ENCODE results near the gene CLCN2.
A peak's percentile ranks its signal among the peaks of the same experiment; 100 is the strongest.
"Not testable (repeated sequence)": the region's sequence is repeated elsewhere in the genome, so short reads cannot be mapped to it uniquely, and the experiment has no call there.

The CLCN2 gene

DNA sequence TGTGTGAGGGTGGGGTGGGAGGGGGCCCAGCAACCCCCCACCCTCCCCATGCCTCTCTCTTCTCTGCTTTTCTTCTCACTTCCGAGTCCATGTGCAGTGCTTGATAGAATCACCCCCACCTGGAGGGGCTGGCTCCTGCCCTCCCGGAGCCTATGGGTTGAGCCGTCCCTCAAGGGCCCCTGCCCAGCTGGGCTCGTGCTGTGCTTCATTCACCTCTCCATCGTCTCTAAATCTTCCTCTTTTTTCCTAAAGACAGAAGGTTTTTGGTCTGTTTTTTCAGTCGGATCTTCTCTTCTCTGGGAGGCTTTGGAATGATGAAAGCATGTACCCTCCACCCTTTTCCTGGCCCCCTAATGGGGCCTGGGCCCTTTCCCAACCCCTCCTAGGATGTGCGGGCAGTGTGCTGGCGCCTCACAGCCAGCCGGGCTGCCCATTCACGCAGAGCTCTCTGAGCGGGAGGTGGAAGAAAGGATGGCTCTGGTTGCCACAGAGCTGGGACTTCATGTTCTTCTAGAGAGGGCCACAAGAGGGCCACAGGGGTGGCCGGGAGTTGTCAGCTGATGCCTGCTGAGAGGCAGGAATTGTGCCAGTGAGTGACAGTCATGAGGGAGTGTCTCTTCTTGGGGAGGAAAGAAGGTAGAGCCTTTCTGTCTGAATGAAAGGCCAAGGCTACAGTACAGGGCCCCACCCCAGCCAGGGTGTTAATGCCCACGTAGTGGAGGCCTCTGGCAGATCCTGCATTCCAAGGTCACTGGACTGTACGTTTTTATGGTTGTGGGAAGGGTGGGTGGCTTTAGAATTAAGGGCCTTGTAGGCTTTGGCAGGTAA lies 15.9 kb downstream of the CLCN2 start:
- DNase-seq (ENCODE audit: low spot score): peak; percentile 91

DNA sequence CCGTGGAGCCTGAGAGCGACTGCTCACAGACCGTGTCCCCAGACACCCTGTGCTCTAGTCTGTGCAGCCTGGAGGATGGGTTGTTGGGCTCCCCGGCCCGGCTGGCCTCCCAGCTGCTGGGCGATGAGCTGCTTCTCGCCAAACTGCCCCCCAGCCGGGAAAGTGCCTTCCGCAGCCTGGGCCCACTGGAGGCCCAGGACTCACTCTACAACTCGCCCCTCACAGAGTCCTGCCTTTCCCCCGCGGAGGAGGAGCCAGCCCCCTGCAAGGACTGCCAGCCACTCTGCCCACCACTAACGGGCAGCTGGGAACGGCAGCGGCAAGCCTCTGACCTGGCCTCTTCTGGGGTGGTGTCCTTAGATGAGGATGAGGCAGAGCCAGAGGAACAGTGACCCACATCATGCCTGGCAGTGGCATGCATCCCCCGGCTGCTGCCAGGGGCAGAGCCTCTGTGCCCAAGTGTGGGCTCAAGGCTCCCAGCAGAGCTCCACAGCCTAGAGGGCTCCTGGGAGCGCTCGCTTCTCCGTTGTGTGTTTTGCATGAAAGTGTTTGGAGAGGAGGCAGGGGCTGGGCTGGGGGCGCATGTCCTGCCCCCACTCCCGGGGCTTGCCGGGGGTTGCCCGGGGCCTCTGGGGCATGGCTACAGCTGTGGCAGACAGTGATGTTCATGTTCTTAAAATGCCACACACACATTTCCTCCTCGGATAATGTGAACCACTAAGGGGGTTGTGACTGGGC lies 16.7 kb downstream of the CLCN2 start:
- no peak for DNase-seq (ENCODE audit: low spot score)

DNA sequence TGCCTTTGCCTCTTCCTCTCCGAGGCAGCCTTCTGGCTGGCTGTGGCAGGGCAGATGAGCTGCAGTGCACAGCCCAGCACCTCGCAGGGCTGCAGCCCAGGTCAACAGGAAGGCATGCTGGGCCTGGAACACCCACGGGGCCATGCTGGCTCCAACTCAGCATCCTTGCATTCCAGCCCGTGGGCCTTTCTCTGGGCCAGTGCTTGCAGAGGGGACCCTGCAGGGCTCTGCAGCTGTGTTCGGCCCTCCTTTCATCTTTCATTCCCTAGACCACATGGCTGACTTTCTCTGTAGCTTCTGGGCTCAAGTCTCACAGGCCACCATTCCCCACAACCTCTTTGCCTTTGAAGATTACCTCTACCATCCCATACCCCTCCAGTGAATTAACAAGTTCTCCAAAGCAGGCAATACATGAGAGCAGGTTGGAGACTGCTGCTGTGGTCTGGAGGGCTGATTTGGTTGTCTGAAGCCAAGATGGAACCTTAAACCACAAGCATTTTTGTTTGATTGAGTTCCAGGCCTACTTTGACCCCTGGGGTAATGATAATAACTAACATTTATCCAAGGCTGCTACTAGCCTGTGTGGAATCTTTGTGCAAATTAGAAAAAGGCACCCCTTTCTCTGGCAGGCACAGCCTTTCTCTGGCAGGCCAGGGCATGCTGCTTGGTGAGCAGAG lies 18.1 kb downstream of the CLCN2 start:
- no peak for DNase-seq (ENCODE audit: low spot score)

DNA sequence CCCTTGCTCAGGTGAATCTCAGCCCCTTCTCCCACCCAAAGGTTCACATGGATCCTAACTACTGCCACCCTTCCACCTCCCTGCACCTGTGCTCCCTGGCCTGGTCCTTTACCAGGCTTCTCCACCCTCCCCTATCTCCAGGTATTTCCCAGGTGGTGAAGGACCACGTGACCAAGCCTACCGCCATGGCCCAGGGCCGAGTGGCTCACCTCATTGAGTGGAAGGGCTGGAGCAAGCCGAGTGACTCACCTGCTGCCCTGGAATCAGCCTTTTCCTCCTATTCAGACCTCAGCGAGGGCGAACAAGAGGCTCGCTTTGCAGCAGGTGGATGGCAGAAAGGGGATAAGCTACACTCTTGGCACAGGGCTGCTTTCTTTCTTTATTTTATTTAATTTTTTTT lies 19.5 kb downstream of the CLCN2 start:
- no peak for DNase-seq (ENCODE audit: low spot score)

DNA sequence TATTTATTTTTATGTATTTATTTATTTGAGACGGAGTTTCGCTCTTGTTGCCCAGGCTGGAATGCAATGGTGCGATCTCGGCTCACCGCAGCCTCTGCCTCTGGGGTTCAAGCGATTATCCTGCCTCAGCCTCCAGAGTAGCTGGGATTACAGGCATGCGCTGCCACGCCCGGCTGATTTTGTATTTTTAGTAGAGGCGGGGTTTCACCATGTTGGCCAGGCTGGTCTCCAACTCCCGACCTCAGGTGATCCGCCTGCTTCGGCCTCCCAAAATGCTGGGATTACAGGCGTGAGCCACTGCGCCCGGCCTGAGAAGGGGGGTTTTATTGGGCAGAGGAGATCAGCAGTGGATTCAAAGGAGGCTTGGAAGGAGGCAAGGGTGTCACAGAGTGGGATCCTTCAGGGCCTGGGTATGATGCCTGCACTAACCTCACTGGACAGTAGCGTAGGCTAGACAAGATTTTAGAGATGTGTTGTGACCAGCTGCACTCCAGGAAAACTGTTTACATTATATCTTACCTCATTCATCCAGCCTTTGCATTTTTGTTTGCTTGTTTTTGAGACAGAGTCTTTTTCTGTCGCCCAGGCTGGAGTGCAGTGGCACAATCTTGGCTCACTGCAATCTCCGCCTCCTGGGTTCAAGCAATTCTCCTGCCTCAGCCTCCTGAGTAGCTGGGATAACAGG lies 21.8 kb downstream of the CLCN2 start:
- DNase-seq (ENCODE audit: low spot score): not testable (repeated sequence)

DNA sequence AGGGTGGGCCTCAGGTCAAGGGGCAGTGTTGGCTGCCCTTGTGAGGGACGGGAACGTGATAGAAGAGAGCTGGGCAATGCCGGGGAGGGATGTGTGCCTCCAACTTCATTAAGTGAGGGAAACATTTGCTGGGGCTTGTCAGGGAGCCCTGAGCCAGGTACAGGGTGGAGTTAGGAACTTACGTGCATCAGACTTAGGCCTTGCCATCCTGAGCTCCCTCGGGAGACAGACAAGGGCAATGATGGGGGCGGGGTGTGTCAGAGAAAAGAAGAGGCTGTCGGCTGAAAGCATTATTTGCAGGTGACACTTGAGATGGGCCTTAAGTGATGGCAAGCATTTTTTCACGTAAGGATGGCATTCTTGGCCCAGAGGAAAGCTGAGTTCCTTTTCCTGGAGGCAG lies 22.4 kb downstream of the CLCN2 start:
- no peak for DNase-seq (ENCODE audit: low spot score)

DNA sequence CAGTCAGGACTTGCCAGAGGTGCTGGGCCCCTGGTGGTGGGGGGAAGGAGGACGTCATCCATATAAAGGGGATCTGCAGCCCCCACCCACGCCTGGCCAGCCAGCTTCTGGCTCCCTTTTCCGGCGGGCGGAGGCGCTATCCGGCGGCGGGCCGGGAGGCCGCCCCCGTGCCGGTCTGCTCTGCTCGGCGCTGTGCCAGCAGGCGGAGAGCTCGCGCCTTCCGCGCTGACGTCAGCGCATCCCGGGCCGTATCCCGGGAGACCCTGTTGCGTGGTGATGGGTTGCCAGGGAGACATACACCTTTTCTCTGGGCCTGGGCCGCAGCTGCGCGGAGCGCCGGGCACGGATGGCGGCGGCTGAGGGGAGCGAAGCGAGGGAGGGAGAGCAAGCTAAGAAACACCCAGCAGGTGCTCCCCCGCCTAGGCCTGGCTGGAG lies 22.9 kb downstream of the CLCN2 start:
- no peak for DNase-seq (ENCODE audit: low spot score)

DNA sequence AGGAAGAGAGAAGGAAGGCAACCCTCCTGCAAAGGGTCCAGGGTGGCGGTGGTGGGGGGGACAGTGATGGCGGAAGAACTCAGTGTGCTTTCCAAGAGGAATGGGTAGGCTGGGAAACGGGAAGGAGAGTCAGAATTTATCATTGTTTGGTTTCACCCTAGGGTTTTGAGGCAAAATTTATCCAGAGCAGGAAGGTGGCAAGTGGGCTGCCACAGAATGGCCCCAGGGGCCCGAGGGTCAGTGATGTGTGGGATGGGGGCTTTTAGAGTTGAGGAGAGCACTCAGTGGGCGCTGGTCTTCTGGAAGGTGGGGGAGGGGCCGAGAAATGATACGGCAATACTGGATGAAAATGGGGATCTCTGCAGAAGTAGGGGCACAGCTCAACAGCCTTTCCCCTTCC lies 23.4 kb downstream of the CLCN2 start:
- no peak for DNase-seq (ENCODE audit: low spot score)

DNA sequence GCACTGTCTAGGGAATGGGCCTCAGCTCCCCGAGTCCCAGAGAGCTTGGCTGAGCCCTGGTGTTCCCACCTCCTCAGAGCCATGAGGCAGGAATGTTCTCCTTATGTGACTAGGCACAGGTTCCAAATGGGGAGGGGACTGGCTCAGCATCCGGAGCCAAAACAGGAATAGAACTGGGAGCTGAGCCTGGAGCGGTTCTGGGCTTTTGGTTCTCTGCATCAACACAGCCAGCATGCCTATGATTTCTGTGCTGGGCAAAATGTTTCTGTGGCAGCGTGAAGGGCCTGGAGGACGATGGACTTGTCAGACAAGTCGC lies 24.0 kb downstream of the CLCN2 start, which contains the start of gene FAM131A:
Gene FAM131A, plus strand, starts transcription at position 202 of the 316 bp plus-strand sequence. Its CDS starts 31 bp downstream, at position 233.
- DNase-seq (ENCODE audit: low spot score): no peak

DNA sequence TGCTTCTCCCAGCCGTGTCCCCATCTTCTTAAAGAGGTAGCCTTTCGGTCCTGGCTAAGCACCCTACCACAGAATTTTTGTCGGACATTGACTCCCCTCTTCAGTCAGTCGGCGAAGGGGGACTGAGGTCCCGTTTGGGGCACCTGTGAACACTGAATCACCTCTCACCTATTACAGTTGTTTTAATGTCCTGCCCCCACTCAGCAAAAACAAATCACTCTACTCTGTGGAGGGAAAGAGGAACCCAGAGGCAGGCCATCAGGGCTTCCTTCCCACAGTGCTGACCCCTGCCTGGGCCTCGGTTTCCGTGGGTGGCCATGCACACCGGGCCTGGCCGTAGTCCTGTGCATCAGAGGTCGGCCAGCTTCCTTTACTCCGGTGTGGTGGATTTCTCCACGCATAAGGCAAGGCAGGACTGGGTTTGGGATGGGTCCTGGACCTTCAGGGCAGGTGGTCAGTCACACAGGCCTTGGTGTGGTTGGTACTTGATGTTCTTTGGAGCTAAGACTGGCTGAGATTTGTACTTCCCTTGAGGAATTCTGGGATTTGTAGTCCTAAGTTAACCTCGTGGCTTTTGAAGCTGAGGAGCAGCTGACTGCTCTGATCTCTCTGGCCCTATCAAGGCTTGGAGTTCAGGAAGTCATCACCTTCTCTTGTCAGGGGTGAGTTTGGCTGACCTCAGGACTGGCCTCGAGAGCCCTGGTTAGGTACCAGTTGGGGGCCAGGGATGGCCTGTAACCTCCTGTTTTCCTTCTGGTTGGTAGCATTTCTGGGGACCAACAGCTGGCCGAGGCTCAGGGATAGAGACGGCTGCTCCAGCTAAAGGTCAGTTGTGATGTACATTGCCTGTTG lies 24.6 kb downstream of the CLCN2 start:
- peak; percentile 59 for DNase-seq (ENCODE audit: low spot score)

DNA sequence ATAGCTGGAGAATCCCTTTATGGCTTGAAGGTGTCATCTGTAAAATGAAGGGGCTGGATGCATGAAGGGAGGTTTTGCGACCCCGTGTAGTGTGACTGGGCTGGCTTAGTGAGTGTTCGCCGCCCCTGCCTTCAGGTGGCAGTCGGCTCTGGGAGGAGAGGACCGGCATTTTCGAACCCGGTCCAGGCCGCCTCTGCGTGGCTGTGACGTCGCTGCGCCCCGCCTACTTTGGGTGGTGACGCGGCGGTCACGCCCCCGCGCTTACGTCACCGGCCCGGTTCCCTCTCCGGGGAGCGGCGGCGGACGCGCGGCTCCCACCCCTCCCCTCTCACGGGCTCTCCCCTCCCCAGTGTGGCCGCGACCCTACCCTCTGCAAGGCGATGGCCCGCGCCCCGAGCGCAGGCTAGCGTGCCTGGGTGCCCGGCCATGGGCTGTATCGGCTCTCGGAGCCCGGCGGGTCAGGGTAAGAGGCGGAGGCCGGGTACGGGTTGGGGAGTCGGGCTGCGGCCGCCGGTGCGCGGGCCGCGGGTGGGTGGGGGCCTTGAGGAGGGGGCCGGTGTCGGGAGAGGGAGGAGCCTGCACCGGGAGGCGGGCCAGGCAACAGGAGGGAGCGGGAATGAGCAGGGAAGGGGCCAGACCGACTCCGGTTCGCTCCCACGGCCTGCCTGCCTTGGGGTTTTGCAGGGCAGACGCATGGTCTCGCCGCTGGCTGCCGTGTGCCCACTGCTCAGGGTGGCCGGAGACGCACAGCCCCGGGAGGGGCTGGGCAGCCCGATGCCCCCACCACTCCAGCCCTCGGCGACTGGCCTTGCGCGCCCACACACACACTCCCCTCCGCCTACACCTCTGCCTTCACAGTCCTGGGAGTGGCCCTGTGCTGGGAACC lies 25.5 kb downstream of the CLCN2 start:
- peak; percentile 75 for DNase-seq (ENCODE audit: low spot score)

DNA sequence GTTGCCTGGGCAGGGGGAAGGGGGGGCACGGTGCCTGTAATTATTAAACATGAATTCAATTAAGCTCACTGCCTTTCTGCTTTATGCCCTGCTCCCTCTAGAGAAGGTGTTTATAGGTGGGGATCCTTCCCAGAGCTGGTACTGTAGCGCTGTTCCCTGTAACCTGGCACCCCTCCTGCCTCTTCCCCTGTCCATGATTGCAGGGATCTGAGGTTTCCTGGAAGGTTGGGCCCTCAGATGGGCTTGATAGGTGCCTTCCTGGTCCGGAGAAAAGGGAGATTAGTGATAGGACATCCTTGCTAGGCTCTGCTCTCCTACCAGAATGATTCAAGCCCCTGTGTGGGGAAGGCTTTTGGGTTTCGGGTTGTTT lies 26.1 kb downstream of the CLCN2 start:
- DNase-seq (ENCODE audit: low spot score): no peak

DNA sequence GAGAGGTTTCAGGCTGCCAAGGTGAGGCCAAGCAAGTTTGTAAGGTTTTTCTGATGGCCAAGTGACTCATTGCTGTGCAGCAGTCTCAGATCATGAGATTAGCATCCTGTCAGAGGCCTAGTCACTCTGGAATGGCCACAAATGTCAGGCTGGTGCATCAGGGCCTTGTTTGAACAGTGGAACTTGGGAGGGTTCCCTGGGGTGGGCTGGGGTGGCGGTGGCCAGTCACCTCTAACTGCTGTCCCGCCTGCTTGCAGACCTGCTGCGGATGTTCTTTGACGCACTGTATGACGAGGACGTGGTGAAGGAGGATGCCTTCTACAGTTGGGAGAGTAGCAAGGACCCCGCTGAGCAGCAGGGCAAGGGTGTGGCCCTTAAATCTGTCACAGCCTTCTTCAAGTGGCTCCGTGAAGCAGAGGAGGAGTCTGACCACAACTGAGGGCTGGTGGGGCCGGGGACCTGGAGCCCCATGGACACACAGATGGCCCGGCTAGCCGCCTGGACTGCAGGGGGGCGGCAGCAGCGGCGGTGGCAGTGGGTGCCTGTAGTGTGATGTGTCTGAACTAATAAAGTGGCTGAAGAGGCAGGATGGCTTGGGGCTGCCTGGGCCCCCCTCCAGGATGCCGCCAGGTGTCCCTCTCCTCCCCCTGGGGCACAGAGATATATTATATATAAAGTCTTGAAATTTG lies 26.8 kb downstream of the CLCN2 start:
- no peak for DNase-seq (ENCODE audit: low spot score)

DNA sequence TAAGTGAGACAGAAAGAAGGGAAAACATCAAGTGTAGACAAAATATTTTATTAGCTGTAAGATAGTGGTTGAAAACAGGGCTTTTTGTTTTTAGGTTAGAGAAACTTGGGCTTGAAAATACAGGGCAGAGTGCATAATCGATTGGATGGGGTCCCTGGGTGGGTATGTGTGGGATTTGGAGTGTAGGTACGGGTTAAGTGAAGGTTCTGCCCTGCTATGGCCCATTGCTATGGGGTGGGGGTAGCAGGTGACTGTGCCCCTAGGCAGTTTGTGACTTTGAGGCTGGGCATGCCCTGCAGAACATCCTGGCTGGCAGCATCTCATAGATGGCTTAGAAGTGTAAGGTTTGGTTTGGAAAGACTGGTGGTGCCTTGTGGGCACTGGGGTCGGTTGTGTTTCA lies 27.7 kb downstream of the CLCN2 start:
- no peak for DNase-seq (ENCODE audit: low spot score)

DNA sequence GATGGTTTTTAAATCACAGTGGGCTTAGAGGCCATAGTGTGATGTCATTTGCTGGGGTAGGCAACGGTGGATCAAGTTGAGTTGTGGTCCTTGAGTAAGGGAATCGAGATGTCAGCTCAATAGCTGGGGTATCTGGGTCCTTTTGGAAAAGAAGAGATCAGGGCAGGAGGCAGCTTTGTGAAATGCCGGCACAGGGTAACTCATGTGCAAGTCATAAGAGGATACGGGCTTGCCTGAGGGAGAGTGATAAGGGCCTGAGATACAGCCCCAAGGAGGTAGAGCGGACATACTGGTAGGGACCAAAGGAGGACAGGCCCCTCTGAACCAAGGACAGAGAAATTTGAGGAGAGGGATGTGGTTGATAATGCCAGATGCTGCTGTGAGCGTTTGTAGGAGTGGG lies 28.2 kb downstream of the CLCN2 start:
- DNase-seq (ENCODE audit: low spot score): no peak

DNA sequence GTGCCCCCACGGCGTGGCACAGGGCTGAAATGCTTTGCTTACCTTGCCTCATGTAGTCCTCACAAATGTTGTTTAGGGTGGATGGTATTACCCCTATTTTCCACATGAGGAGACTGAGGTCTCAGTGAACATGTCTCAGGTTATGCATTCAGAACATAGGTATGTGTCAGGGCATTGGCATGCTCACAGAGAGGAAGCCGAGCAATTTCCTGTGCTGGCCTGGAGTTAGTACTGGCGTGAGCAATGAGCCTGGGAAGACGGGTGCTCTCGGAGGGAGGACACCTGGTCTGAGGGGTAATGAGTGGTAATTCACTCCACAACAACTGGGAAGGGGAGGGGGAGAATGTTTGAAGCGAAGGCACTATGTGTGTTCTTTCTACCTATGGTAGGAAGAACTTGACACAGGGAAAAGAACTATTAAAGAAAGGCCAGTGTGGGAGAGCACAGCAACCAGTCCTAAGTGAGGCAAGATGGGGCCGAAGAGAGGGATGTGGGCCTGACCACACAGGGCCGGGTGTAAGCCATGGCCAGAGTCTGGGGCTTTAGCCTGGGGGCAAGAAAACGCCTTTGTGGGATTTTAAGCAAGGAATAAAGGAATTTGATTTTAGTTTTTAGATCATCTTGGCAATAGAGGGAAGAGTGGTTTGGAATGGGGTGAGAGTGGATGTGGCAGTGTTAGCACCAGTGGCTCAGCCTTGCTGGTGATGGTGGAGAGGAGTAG lies 28.9 kb downstream of the CLCN2 start:
- DNase-seq (ENCODE audit: low spot score): no peak

DNA sequence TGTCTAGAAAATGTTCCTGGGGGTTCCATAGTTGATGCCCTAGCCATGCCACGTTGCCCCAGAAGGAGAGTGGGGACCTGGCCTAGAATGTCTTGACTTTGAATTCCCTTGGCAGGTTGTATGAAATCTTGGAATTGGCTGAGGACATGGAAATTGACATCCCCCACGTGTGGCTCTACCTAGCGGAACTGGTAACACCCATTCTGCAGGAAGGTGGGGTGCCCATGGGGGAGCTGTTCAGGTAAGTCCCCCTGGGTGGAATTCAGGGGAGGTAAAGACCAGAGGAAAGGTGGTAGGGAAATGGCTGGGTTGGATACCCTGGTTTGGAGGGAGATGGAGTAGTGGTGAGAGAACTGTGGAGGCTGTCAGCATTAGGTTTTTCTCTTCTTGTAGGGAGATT lies 32.9 kb downstream of the CLCN2 start:
- DNase-seq (ENCODE audit: low spot score): no peak

DNA sequence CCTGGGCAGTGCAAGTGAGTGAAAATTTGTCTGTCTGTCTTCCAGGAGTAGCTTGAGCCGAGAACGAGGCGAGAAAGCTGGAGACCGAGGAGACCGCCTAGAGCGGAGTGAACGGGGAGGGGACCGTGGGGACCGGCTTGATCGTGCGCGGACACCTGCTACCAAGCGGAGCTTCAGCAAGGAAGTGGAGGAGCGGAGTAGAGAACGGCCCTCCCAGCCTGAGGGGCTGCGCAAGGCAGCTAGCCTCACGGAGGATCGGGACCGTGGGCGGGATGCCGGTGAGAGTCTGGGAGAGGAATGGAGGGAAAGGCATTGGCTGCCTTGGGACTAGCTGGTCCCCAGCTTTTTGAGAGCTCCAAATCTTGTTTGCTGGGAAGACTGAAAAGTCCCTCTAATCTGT lies 34.2 kb downstream of the CLCN2 start:
- no peak for DNase-seq (ENCODE audit: low spot score)

DNA sequence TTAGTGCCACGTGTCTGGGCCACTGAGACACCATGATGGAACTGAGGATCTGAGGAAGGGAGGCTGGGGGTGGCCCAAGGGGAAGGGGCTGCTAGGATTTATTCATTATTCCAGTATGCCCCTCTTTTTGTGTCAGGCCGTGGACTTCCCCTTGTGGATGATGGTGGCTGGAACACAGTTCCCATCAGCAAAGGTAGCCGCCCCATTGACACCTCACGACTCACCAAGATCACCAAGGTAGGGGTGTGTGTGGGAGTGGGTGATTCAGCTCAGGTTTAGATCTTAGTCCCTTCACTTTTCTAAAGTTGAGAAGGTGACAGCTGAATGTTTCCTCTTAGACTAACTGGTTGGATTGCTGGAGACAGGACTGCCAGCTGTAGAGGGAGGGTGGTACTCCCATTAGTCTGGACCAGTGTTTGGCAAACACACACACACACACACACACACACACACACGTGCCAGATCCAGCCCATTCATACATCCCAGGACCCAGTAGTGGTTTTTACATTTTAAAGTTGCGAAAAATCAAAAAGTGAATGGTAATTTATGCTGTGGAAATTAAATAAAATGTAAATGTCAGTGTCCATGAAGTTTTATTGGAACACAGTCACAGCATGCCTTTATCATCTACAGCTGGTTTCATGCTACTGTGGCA lies 35.6 kb downstream of the CLCN2 start:
- DNase-seq (ENCODE audit: low spot score): no peak

Data from HuH-7.5 (cell line).